Vagina (tissue), 2 donors: Measurements from ENCODE around the gene LPIN2. TPM values are rescaled to one million over a fixed set of nuclear protein-coding genes. Genes with fewer than 3 reads are reported as not detected.
"Not testable (repeated sequence)": the region's sequence is repeated elsewhere in the genome, so short reads cannot be mapped to it uniquely, and the experiment has no call there.

Source experiments
- DNase-seq, 2 donors: peaks; one replicate each; pipeline ENCODE4 v3.0.0-alpha.2; 2017; ENCODE audit errors: extremely low spot score in 2 of 2
- H3K27ac ChIP-seq: fragments of 200-600 bp; sonication (generic); one replicate; pipeline ENCODE4 v1.5.1; 2019
- H3K27me3 ChIP-seq: fragments of 200-600 bp; sonication (generic); one replicate; pipeline ENCODE4 v1.5.1; 2019
- H3K36me3 ChIP-seq, 2 donors: fragments of 200-600 bp; sonication (generic); one replicate each; pipeline ENCODE4 v1.5.1; 2017 to 2019
- H3K4me1 ChIP-seq: fragments of 200-600 bp; sonication (generic); one replicate; pipeline ENCODE4 v1.5.1; 2019
- H3K4me3 ChIP-seq, 2 donors: fragments of 200-600 bp; sonication (generic); 1 replicate in 1 of 2; 2 replicates in 1 of 2; pipeline ENCODE4 v1.5.1; 2016 to 2019
- H3K9me3 ChIP-seq: fragments of 200-600 bp; sonication (generic); one replicate; pipeline ENCODE4 v1.5.1; 2019
- CTCF ChIP-seq, 3 experiments: fragments of 450-650 bp in 2 of 3; fragments of 200-600 bp in 1 of 3; sonication (generic) in 1 of 3; IDR thresholded peaks; one replicate each; pipeline ENCODE4 v1.5.1; 2017 to 2019; ENCODE audit warnings: antibody characterized with exemption in 3 of 3, mild to moderate bottlenecking in 2 of 3, moderate library complexity in 2 of 3
- POLR2A ChIP-seq, 2 donors: fragments of 450-650 bp; IDR thresholded peaks; one replicate each; pipeline ENCODE4 v1.6.1; 2017; ENCODE audit warnings: antibody characterized with exemption in 2 of 2, mild to moderate bottlenecking in 2 of 2, moderate library complexity in 2 of 2
- POLR2AphosphoS5 ChIP-seq, 2 donors: sonication (generic); formaldehyde crosslinking; IDR thresholded peaks; one replicate each; pipeline ENCODE4 v1.9.0; 2017; ENCODE audit warnings: antibody characterized with exemption in 2 of 2, mild to moderate bottlenecking in 2 of 2, low read depth in 1 of 2; ENCODE audit not compliant: insufficient read depth in 1 of 2
- intact Hi-C: fragments of 100-400 bp; cut with DNase I; formaldehyde crosslinking; loops from one replicate; pipeline ENCODE4 v1.15.1; 2023
- total RNA-seq: library from RNA; depleted of rRNA; stranded (reverse); fragments of >200 nt; gene quantifications from one replicate; pipeline ENCODE4 v1.2.3, GENCODE V29; 2016

The LPIN2 gene
- total RNA-seq, 1 donor from 2014 or later, result 19.4 TPM

GRCh38 chr18:3025544-3025943 is 12.6 kb upstream of the LPIN2 start:
- TF ChIP-seq POLR2AphosphoS5 (IDR thresholded peaks at IDR 0.05; ENCODE audit: insufficient read depth in 1 of 2, low read depth in 1 of 2) (no peak), POLR2A (IDR thresholded peaks at IDR 0.05) (no peak), CTCF (IDR thresholded peaks at IDR 0.05) (no peak)
- Histone ChIP-seq H3K4me1 (no peaks in the 10 kb centered on the region), H3K27ac (no peak overlapping the region), H3K27me3 (no peaks in the 10 kb centered on the region), H3K4me3 (no peak overlapping the region), H3K36me3 (no peaks in the 10 kb centered on the region), H3K9me3 (no peaks in the 10 kb centered on the region)
- DNase-seq, result no peak
- intact Hi-C loops, result no loop called here

- H3K9me3 ChIP-seq, H3K27me3 ChIP-seq, H3K4me3 ChIP-seq, intact Hi-C loops, H3K4me1 ChIP-seq, H3K27ac ChIP-seq, DNase-seq, H3K36me3 ChIP-seq: not testable (repeated sequence)
Measured at GRCh38 chr18:3023603-3024002, 10.7 kb upstream of the LPIN2 start.

GRCh38 chr18:3016585-3017297 is 3.8 kb upstream of the LPIN2 start:
- intact Hi-C loops, result loop anchor here (10.0 kb wide), 2 partner anchors 48 to 228 kb away; partner anchors contain the start of gene MYL12A
- Histone ChIP-seq H3K27ac (no peak overlapping the region), H3K27me3 (no peaks in the 10 kb centered on the region), H3K4me3 (no peak overlapping the region), H3K4me1 (peaks cover 21% of the 10 kb centered on the region), H3K9me3 (no peaks in the 10 kb centered on the region), H3K36me3 (no peaks in the 10 kb centered on the region)
- DNase-seq, result no peak
- TF ChIP-seq CTCF (IDR thresholded peaks at IDR 0.05), result no peak

GRCh38 chr18:3015851-3016250 is 2.9 kb upstream of the LPIN2 start:
- Histone ChIP-seq H3K36me3 (no peaks in the 10 kb centered on the region), H3K4me3 (no peak overlapping the region), H3K9me3 (no peaks in the 10 kb centered on the region), H3K27ac (peak overlapping the region; percentile 64), H3K4me1 (peaks cover 30% of the 10 kb centered on the region), H3K27me3 (no peaks in the 10 kb centered on the region)
- DNase-seq, result no peak
- intact Hi-C loops, result loop anchor here (10.0 kb wide), 2 partner anchors 49 to 229 kb away; partner anchors contain the start of gene MYL12A
- TF ChIP-seq POLR2A (IDR thresholded peaks at IDR 0.05), result no peak
- TF ChIP-seq CTCF (IDR thresholded peaks at IDR 0.05), result no peak
- TF ChIP-seq POLR2AphosphoS5 (IDR thresholded peaks at IDR 0.05; ENCODE audit: insufficient read depth in 1 of 2, low read depth in 1 of 2), result no peak

- intact Hi-C loops, result loop anchor here (10.0 kb wide), 2 partner anchors 50 to 230 kb away; partner anchors contain the start of gene MYL12A
- TF ChIP-seq CTCF (IDR thresholded peaks at IDR 0.05) (peak in 1 of 3 experiments; percentile 13), POLR2AphosphoS5 (IDR thresholded peaks at IDR 0.05; ENCODE audit: insufficient read depth in 1 of 2, low read depth in 1 of 2) (no peak)
- no peaks in the 10 kb centered on the region for H3K27me3 ChIP-seq
- no peaks in the 10 kb centered on the region for H3K36me3 ChIP-seq
- no peaks in the 10 kb centered on the region for H3K9me3 ChIP-seq
- no peak for DNase-seq
- peak overlapping the region; percentile 64 for H3K27ac ChIP-seq
- H3K4me1 ChIP-seq, result peaks cover 35% of the 10 kb centered on the region
- H3K4me3 ChIP-seq, result no peak overlapping the region
Measured at GRCh38 chr18:3015204-3015592, 2.3 kb upstream of the LPIN2 start.
